Astrocyte (in vitro differentiated cells and primary cell): ENCODE data around the gene OPCML.

Experiments used
- CTCF ChIP-seq: IDR thresholded peaks from 2 replicates; pipeline ENCODE4 v1.5.1; 2011; ENCODE audit warnings: low read depth, mild to moderate bottlenecking, inconsistent platforms, low read length, moderate library complexity; ENCODE audit not compliant: insufficient read depth
- EZH2 ChIP-seq: IDR thresholded peaks from 2 replicates; pipeline ENCODE4 v1.6.1; 2012; ENCODE audit warnings: mild to moderate bottlenecking, low read length, inconsistent platforms; ENCODE audit not compliant: insufficient read depth

- TF ChIP-seq CTCF (no peak), EZH2 (no peak)
Measured at GRCh38 chr11:133519560-133519959, 12.7 kb downstream of the OPCML start.
